GM21825 (cell line): Measurements from ENCODE around the gene KCTD1.
"Not testable (repeated sequence)": the region's sequence is repeated elsewhere in the genome, so short reads cannot be mapped to it uniquely, and the experiment has no call there.

Experiments used
- ATAC-seq: cut with Tn5 transposase; IDR thresholded peaks from one replicate; pipeline ENCODE4 v1.9.1; 2021; ENCODE audit warnings: mild to moderate bottlenecking, moderate library complexity; ENCODE audit not compliant: unreplicated experiment

Gene KCTD1

DNA sequence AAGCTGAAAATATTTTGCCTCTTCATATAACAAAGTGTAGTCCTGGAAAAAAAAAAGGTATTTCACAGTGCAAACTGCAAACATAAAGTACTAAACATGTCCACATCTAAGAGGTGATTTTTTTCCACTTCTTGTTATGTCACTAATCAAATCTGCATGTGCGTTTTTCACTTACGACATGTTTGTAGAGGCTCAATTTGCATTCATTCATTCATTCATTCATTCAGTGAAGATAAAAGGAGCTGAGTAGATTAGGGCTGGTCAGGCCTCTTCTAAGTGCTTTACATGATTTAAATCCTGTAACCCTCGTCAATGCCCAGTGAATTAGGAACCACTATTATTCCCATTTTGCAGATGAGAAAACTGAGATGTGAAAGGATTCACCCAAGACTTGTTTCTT, 88.5 kb downstream of the KCTD1 start:
- ATAC-seq: no peak

DNA sequence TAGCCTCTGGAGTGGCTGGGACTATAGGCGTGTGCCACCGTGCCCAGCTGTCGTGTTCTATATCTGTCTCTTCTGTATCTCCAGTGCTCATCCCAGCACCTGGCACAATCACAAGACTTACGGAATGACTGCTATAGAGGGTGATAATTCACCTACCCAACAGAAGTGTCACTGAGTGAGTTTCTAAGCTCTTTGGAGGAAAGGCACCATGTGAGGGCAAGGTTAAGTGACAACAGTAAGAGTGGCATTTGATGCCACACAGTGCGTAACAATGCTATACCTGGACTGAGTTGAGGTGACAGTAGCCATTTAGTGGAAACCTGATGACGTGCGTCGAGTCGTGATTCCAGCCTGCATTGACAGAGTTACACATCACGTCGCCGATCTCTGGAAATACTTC, 89.0 kb downstream of the KCTD1 start:
- no peak for ATAC-seq

DNA sequence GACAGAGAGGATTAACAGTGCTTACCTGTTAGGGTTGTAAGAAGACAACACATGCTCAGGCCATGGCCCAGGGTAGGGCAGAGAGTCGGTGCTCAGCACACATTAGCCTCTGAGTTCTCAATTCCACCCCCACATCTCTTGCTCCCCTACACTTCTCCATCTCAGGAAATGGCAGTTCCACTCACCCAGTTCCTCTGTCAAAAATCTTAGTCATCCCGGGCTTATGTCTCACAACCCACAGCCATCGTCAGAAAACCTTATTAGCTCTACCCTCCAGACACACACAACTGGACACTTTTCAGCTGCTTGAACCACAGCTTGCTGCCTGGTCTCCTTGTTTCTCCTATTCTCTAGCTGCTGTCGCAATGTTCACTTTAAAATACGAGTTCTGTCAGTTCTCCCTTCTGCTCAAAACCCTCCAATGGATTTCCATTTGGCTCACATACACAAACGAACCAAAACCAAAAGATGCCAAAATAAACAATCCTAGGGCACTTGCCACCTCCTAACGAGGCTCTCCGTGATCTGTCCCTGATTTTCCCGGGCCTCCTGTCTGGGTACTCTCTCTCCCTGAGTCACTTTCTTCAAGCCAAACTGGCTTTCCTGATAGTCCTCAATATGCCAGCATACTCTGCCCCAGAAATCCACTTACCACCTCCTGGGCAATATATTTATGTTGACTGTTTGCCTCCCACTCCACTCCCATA, 89.7 kb downstream of the KCTD1 start:
- peak; percentile 63 for ATAC-seq

DNA sequence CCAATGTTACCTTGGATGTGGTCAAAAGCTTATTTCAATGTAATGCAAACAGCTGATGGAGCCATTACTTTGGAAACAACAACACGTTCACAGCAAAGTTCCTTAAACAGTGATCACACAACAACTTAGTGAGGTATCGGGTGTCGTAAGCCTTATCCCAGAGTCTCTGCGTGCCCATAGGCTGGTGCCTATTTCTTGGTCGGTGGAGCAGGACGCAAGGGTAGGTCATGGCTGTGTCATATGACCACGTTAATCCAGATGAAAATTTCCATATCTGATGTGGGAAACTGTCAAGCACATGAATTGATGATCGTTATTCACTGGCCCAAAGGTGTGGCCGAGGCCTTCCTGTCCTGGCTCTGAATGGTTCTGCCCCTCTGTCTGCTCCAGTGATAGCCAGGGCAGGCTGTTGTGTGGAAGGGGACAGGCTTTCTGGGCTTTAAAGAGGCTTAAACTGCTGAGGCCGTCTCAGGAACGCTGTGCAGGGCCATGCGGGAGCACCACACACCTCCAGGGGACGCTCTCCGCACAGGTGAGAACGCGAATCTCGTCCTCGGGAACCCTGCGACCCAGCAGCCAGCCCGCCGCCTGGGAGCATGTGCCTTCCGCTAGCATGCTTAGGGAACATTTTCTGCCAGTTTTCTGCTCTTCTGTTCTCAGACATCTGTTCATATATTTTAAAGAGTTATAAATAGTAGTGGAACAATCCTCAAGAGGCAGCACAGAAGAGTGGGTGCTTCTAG, 90.6 kb downstream of the KCTD1 start:
- no peak for ATAC-seq

DNA sequence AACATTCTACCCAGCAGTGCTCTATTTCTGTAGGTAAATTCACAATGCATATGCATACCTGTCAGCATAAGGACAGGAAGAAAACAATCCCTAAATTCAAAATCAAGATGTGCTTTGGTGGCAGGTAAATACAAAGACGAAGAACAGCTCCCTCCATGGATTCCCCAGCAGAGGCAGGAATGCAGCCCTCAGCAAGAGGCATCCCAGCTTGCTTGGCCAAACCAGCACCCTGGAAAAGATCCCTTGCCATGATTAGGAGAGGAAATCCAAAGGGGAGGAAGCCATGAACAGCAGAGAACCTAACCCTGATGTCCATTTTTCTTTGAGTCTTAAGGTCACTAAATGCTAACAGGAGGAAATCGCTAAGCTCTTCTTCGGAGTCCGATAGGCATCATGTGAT, 91.2 kb downstream of the KCTD1 start:
- no peak for ATAC-seq

DNA sequence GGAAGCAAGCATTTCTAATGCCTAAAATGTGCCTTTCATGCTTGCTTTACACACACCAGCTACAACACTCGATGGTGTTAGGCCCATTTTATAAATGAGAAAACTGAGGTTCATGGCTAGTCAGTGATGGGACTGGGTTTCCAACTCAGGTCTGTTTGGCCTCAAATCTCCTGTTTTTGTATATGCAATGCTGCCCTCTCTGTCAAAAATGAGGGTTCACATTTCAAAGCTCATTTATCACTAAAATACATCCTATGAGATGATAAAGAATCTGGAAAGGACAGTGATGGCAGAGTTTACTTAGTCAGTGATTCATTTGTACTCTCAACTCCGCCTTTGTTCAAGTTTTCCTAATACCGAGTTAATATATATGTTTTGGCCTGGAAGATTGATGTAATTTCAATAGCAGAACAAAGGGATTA, 92.3 kb downstream of the KCTD1 start:
- no peak for ATAC-seq

DNA sequence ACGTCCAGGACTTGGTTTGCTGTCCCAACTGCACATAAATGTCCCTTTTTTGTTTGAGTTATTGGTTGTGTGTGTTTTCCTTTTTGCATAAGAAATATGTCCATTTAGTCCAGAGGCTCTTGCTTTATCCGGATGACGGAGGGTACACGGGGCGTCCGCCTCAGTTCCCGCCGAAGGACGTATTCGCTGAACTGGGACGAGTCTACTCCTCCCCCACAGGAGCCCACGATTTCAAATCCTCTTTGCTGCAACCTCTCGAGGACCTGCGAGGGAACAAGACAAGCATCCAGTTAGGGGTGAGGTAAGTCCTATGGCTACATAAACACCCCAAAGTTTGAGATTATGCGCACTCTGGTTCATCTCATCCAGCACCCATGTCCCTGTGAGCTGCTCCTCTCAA, 92.7 kb downstream of the KCTD1 start:
- ATAC-seq: no peak

DNA sequence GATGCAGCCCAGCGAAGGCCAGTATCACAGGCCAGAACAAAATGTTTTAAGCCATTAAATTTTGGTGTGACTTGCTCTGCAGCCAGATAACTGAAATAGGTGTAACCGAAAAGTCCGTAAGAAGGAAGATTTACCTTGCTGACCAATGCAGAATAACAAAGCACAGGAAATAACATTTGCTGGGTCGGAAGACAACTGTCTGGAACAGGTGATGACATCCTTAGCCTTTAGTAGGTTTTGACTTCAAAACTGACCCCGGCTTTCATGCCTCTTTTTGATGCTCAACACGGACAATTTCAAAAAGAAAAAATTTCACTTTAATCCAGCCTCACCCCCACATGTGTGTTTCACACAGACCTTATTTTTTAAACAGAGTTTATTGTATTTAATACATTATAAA, 93.7 kb downstream of the KCTD1 start:
- no peak for ATAC-seq

DNA sequence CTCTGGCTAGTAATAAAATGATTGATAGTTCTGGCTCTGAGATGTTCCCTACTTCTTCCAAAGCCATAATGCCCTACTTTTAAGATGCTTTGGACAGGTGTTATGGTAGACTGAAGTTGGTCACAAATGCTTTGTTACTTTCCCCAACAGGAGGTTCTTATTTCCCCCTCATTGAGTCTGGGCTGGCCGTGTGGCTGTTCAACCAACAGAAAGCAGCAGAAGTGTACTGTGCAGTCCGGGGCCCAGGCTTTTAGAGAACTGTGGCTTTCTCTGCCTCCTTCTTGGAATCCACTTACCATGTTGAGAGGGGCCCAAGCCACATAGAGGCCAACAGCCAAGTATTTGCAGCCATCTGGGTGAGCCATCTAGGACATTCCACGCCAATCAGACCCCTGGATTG, 94.2 kb downstream of the KCTD1 start:
- ATAC-seq: no peak

DNA sequence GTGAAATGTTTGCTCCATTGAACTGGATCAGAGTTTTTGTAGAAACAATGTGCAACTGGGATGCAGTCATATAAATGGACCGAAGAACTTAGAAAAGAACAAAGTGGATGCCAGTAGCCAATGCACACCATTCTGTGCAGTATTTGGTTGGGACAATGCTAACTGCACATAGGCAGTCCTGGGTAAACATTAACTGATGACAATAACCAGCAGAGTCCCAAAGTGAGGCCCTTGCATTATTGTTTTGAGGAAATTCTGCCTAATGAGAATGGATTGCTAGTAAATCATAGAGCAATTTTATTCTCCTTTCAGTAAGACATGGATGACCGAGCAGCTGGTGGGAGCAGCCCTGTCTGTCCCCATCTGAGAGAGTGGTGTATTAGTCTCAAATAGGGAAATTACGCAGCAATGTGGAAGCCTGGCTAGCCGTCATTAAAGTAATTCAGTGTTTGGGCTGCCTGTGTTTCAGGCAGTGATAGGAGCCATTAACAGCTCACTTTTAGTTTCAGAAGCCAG, 94.9 kb downstream of the KCTD1 start:
- peak; percentile 43 for ATAC-seq

DNA sequence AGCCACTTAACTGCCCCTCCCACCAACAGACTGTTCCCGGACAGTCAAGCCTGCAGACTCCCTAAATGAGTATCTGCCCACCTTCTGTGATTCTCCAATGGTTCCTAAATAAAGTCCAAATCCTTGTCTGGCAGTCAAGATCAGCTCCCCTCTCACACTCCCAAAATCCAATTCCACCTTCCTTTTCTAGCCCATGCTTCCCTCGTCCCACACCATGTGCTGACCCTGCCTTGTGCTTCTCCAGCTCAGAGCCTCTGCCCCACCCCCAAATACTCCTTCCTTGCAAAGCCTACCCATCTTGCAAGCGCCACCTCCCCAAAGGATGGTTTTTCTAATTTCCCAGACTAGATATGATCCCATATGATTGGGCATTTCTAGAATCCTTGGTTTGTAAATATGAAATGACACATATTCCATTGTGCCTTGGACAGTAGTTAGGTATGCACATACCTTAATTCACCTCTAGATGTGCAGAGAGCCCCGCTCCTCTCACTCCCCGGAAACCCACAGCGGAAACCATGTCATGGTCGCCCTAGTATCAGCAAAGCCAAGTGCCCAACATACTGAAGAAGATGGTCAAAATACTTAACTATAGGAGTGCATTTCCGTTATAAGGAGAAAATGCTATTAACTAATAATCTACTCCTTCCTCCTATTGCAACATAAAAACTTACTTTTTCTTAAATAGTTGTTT, 97.2 kb downstream of the KCTD1 start:
- ATAC-seq: no peak

DNA sequence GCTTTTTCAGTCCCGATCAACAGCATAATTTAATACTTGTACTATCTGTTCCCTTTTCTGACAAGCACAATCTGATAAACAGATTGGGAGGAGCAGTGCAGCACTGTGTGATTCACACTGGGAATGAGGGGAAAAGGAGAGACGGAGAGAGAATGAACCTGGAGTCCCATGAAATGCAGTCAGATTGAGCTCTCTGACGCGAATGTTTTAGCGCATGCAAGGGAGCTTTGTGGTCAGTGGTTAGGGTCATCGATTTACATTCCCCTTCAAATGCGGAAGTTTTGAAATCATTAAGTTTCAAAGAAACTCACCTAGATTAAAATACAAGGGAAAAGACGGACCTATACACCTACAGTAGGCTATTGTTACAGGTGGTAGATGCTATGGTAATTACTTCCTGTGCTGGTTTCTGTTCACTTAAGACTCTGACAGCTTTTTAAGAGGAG, 99.6 kb downstream of the KCTD1 start:
- ATAC-seq: peak; percentile 45

DNA sequence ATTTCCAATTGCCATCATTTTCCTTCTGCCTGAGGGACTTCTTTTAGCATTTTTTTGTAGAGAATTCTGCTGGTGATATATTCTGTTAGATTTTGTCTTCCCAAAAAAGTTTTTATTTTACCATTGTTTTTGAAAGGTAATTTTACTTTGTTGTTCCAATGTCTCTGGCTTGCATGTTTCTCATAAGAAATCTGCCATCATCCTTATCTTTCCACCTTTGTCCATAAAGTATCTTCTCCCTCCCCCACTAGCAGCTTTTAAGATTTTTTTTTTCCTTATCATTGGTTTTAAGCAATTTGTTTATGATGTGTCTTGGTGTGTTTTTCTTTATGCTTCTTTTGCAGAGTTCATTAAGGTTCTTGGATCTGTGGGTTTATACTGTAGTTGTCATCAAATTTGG, 104.5 kb downstream of the KCTD1 start:
- ATAC-seq: no peak

DNA sequence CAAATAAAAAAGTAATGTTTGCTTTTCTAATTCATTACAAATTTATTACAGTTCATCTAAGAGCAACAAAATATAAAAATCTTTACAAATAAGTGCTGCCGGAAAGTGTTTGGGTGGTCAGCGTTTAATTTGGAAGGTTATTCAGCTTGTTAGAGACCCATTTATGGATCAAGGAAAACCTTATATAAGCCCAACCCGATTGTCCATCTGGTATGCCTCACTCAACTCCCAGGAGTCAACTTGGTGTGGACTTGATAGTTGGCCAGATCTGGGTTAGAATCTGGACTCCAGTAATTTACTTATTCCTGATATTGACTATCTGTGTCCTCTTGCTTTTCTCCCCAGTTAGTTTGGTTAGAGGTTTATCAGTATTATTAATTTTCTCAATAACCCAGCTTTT, 106.2 kb downstream of the KCTD1 start:
- ATAC-seq: no peak

DNA sequence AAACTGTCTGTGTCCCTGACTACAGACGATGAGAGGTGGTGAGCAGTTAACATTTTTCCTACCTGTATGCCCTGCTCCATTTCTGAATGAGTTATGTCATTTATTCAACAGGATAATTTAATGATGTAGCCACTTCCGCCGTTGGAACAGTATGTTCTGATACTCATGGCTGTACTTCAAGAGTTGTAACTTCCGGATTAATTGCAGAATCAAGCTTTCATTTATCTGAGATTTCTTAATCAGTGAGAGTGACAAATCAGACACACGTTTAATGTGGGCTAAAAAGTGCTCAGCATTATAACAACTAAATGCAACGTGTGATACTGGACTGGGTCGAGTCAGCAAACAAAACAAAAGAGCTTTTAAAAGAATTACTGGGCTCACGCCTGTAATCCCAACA, 107.7 kb downstream of the KCTD1 start:
- ATAC-seq: no peak

DNA sequence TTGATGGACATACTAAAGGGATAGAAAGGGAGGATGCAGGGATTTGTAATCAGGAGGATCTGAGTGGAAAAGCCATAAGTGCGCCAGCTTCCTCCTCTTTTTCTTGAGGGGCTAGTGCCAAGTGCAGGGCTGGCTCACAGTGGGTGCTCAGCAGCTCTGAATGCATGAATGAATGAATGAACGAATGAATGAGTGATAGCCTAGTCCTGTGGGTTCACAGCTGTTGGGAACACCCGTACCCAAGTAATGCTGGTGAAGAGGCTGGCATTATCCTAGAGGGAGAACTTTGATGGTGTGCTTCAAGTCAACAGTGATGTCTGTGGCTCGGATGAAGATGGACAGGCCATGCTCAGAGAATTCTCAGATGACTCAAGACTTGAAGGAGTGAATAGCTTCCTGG, 108.8 kb downstream of the KCTD1 start:
- no peak for ATAC-seq

DNA sequence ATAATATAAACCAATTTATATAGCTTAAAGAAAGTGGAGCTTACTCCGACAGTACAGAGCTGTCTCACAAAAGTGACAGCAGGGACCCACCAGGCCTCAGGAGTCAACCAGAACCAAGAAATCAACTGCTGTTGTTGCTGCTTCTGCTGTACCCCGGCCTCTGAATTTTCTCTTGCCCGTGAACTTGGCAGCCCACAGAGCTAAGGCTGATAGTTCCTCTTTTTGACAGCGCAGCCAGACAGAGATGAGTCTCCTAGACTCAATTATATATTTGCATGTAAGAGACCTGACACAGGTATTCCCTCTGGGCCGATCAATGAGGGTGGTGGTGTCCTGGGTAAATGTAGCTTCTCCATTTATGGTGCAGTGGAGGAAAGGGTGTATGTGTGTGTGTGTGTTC, 109.4 kb downstream of the KCTD1 start:
- peak; percentile 96 for ATAC-seq

DNA sequence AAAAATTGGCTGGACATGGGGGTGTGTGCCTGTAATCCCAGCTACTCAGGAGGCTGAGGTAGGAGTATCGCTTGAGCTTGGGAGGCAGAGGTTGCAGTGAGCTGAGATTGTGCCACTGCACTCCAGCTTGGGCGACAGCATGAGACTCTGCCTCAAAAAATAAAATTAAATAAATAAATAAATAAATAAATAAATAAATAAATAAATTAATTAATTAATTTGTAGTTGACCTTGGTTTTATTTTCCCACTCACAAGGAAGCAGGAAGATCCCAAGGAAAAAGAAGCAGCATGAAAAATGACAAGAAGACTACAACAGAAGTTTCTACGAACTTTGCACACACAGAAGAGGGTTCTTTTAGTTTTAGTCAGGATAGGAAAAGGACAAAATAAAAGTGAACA, 110.7 kb downstream of the KCTD1 start:
- not testable (repeated sequence) for ATAC-seq

DNA sequence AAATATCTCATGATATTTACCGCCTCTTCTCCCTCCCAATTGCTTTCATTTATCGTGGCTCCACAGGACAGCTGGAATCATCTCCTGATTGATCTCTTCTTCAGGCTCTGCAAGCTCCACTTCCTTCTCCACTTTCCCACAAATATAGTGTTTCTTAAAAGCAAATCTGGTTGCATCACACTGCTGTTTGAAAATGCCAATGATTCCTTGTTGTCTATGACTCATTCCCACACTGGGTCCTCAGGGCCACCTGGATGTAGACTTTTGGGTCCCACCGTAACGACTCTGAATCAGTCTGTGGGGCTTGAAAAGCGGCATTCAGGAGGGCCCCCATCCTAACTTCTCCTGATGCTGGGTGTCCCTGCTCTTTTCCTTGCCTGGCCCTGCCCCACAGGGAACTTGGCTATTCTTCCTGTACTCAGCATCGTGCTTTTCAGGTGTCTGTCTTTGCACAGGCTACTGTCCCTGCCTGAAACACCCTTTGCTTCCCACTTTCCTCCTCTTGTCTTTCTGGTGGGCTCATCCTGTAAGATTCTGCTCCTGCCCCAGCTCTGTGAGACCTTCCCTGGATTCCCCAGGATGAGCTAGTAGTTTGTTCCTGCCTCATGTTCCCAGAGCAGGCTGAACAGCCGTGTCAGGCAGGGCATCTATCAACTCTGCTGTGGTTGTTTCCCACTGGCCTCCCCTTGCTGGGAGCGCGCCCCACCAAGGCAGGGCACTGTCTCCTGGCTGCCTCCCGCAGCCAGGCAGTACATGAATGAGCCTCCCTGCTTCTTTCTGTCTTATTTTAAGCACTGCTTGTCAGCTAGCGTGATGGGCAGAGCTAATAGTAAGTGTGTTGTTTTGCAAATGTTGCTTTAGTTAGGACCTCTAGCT, 111.9 kb downstream of the KCTD1 start:
- ATAC-seq: no peak

DNA sequence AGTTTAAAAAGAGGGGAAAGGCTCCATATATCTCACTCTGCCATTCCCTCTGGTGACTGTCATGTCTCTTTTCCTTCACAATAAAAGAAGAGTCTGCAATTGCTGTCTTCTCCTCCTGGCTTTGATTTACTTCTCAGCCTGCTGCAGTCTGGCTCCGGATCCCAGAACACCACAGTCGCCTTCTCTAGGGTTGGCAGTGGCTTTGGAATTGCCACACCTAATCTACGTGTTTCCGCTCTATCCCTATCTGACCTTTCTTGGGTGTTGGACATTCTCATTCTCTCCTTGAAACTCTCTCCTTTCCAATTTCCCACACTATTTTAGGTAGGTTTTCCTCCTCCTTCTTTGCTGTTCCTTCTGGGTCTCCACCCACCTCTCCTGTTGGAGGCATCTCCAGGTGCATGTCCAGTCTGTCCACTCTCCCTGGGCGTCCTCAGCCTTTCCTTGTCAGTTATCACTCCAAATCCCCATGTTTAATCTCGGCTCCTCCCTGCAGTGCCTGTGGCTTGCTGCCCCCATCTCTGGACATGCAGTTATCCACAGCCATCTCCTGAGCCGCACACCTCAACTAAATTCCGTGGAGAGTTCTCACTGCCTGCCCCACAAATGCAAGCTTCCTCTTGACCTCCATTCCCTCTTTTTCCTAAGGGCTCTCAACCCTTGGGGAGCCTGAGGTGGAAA, 112.8 kb downstream of the KCTD1 start:
- no peak for ATAC-seq
